Measurements from ENCODE around the gene VTI1A. TPM values are rescaled to one million over a fixed set of nuclear protein-coding genes. Genes with fewer than 3 reads are reported as not detected.

Gene VTI1A
- total and polyA plus RNA-seq, 2 of the 13 experiments (the other 11 are each of a cell fraction or from before 2014, with no cell fraction given) = 11.7 to 32.7 TPM

GRCh38 chr10:112759496-112759895 lies 312.5 kb downstream of the VTI1A start:
- no peak for DNase-seq (ENCODE audit: low spot score)
- intact Hi-C loops (cut with micrococcal nuclease; ENCODE audit: unreplicated experiment) = no loop called here
- BruUV-seq (replicated peaks) = no TSS peak
- TF ChIP-seq MLXIP (CRISPR knock-in tag; IDR thresholded peaks at IDR 0.05; ENCODE audit: borderline replicate concordance) (no peak), CREB1 (IDR thresholded peaks at IDR 0.05) (no peak), CREB1 (CRISPR knock-in tag; IDR thresholded peaks at IDR 0.05) (no peak), PHB2 (IDR thresholded peaks at IDR 0.05; ENCODE audit: partially characterized antibody) (no peak), MTA1 (CRISPR knock-in tag; IDR thresholded peaks at IDR 0.05; ENCODE audit: borderline replicate concordance) (no peak), ZFP36L1 (CRISPR knock-in tag; IDR thresholded peaks at IDR 0.05) (no peak), ZFYVE20 (CRISPR knock-in tag; IDR thresholded peaks at IDR 0.05; ENCODE audit: borderline replicate concordance, low read depth) (no peak), ZNF335 (CRISPR knock-in tag; IDR thresholded peaks at IDR 0.05) (no peak), USF2 (IDR thresholded peaks at IDR 0.05; ENCODE audit: low read depth, low read length) (no peak), USF2 (CRISPR knock-in tag; IDR thresholded peaks at IDR 0.05; ENCODE audit: borderline replicate concordance) (no peak), ZNF549 (CRISPR knock-in tag; IDR thresholded peaks at IDR 0.05) (no peak), ZNF616 (CRISPR knock-in tag; IDR thresholded peaks at IDR 0.05; ENCODE audit: low read depth) (no peak), ZMAT3 (CRISPR knock-in tag; conservative IDR thresholded peaks at IDR 0.05) (no peak), EZH2 (conservative IDR thresholded peaks at IDR 0.05; ENCODE audit: low read depth, low read length) (no peak), ZNF569 (CRISPR knock-in tag; IDR thresholded peaks at IDR 0.05; ENCODE audit: borderline replicate concordance) (no peak)
- no peaks in the 10 kb centered on the region for H4K20me1 ChIP-seq (ENCODE audit: insufficient read depth, low read length)
- no peak overlapping the region for H3K4me3 ChIP-seq (replicated peaks in 1 of 3; ENCODE audit: insufficient read depth in 1 of 3, low read depth in 2 of 3, low read length in 3 of 3)
- CTCF ChIA-PET (ENCODE audit: low intra/inter-chr PET ratio, low total read pairs) = no interaction called here
- no peak overlapping the region for H3K27ac ChIP-seq (ENCODE audit: extremely low read length, insufficient read depth, low read length)
- no peak overlapping the region for H3K9ac ChIP-seq (ENCODE audit: insufficient read depth, low read depth, low read length)
- peaks cover 39% of the 10 kb centered on the region for H3K4me1 ChIP-seq (ENCODE audit: insufficient read depth, low read length)
- no peaks in the 10 kb centered on the region; a peak in 1 of 5 replicates for H3K36me3 ChIP-seq (replicated peaks in 1 of 2; ENCODE audit: control insufficient read depth in 1 of 2, insufficient read depth in 2 of 2, low read length in 2 of 2)
- ATAC-seq = no peak
- POLR2A ChIA-PET = no interaction called here
- H2AFZ ChIP-seq (ENCODE audit: low read length) = no peak overlapping the region
- WGBS (ENCODE audit: low lambda C conversion rate) = 93% methylated on average over 7 of the region's 7 CpGs
- in situ Hi-C loops (cut with HindIII; ENCODE audit: extremely low pct_ligation_motif_present, low pct_unique_long_range_greater_than_20kb) = no loop called here
- no peak for FAIRE-seq
- H3K9me3 ChIP-seq (ENCODE audit: low read length) = no peaks in the 10 kb centered on the region
- no peaks in the 10 kb centered on the region for H3K27me3 ChIP-seq (ENCODE audit: control insufficient read depth in 1 of 2, insufficient read depth in 2 of 2, low read length in 2 of 2)
- no peaks in the 10 kb centered on the region for H3K79me2 ChIP-seq (ENCODE audit: insufficient read depth, low read length)
- no peak overlapping the region for H3K4me2 ChIP-seq (ENCODE audit: low read depth, low read length)

All from HepG2 (cell line).